HG03457 (cell line): ENCODE data around the gene MIGA2.
"Not testable (repeated sequence)": the region's sequence is repeated elsewhere in the genome, so short reads cannot be mapped to it uniquely, and the experiment has no call there.

Experiments
- ATAC-seq: cut with Tn5 transposase; IDR thresholded peaks from one replicate; pipeline ENCODE4 v1.9.1; 2021; ENCODE audit warnings: moderate number of reproducible peaks; ENCODE audit not compliant: unreplicated experiment

MIGA2 gene

GRCh38 chr9:129011170-129011569, 25.3 kb upstream of the MIGA2 start:
- no peak for ATAC-seq

GRCh38 chr9:129011761-129012181, 24.7 kb upstream of the MIGA2 start:
- no peak for ATAC-seq

- ATAC-seq = no peak
These were observed 24.1 kb upstream of the MIGA2 start for GRCh38 chr9:129012343-129012742.

- ATAC-seq = no peak
These were observed 23.5 kb upstream of the MIGA2 start for GRCh38 chr9:129012893-129013448.

- ATAC-seq = no peak
These were observed 22.8 kb upstream of the MIGA2 start for GRCh38 chr9:129013674-129014073.

GRCh38 chr9:129014124-129014523, 22.3 kb upstream of the MIGA2 start:
- ATAC-seq = no peak

GRCh38 chr9:129014608-129015007, 21.8 kb upstream of the MIGA2 start:
- no peak for ATAC-seq

GRCh38 chr9:129021091-129021490, 15.3 kb upstream of the MIGA2 start:
- ATAC-seq = no peak

- no peak for ATAC-seq
These were observed 14.4 kb upstream of the MIGA2 start for GRCh38 chr9:129022037-129022436.

- no peak for ATAC-seq
These were observed 13.2 kb upstream of the MIGA2 start for GRCh38 chr9:129023036-129023907.

- no peak for ATAC-seq
These were observed 12.6 kb upstream of the MIGA2 start for GRCh38 chr9:129023908-129024233.

- no peak for ATAC-seq
These were observed 9.8 kb upstream of the MIGA2 start for GRCh38 chr9:129026442-129027223.

GRCh38 chr9:129027224-129027684, 9.2 kb upstream of the MIGA2 start:
- no peak for ATAC-seq

- peak; percentile 36 for ATAC-seq
These were observed 8.7 kb upstream of the MIGA2 start for GRCh38 chr9:129027685-129028191.

- ATAC-seq = peak; percentile 49
These were observed 8.0 kb upstream of the MIGA2 start, which contains the start of gene SH3GLB2 for GRCh38 chr9:129028192-129028966. Gene SH3GLB2 (minus strand): TSS chr9:129028331. CDS start chr9:129028154, 177 bp downstream.

- ATAC-seq = no peak
These were observed 6.2 kb upstream of the MIGA2 start for GRCh38 chr9:129030191-129030590.

- ATAC-seq = no peak
These were observed 4.9 kb upstream of the MIGA2 start for GRCh38 chr9:129031514-129031913.

- no peak for ATAC-seq
These were observed 3.8 kb upstream of the MIGA2 start for GRCh38 chr9:129032541-129033159.

GRCh38 chr9:129033216-129033615, 3.2 kb upstream of the MIGA2 start:
- ATAC-seq = no peak

GRCh38 chr9:129035838-129036237, 588 bp upstream of the MIGA2 start:
- ATAC-seq = not testable (repeated sequence)
